Amniotic epithelial cell (primary cell): ENCODE data around the gene HIRA.

Experiments used
- DNase-seq: peaks from one replicate; pipeline ENCODE4 v3.0.0-alpha.2; 2010; ENCODE audit warnings: low read depth

Gene HIRA

GRCh38 chr22:19431649-19432132 lies at the start of gene HIRA:
TSS of gene HIRA (minus strand) at chr22:19431733. CDS start at chr22:19431476, 257 bp downstream.
- DNase-seq: peak; percentile 74

- DNase-seq: no peak
Measured at GRCh38 chr22:19480789-19481188, 49.3 kb upstream of the HIRA start.

GRCh38 chr22:19480173-19480568 lies 48.6 kb upstream of the HIRA start:
- DNase-seq: no peak

- DNase-seq: peak; percentile 99
Measured at GRCh38 chr22:19479355-19480172, 48.0 kb upstream of the HIRA start, which contains the start of gene CDC45. TSS of gene CDC45 (plus strand) at chr22:19479920. CDS start at chr22:19479969, 49 bp downstream.

GRCh38 chr22:19478901-19479354 lies 47.4 kb upstream of the HIRA start, which contains the start of gene UFD1:
TSS of gene UFD1 (minus strand) at chr22:19479193. CDS start at chr22:19479085, 108 bp downstream.
- peak; percentile 83 for DNase-seq

- DNase-seq: no peak
Measured at GRCh38 chr22:19478045-19478900, 46.7 kb upstream of the HIRA start.

- no peak for DNase-seq
Measured at GRCh38 chr22:19477321-19478044, 46.0 kb upstream of the HIRA start.

GRCh38 chr22:19476023-19476422 lies 44.5 kb upstream of the HIRA start:
- no peak for DNase-seq

GRCh38 chr22:19473578-19473977 lies 42.0 kb upstream of the HIRA start:
- DNase-seq: no peak

GRCh38 chr22:19472233-19472632 lies 40.7 kb upstream of the HIRA start:
- no peak for DNase-seq

- DNase-seq: no peak
Measured at GRCh38 chr22:19471572-19471971, 40.0 kb upstream of the HIRA start.

GRCh38 chr22:19470010-19470409 lies 38.5 kb upstream of the HIRA start:
- no peak for DNase-seq

- DNase-seq: no peak
Measured at GRCh38 chr22:19469421-19469820, 37.9 kb upstream of the HIRA start.

GRCh38 chr22:19467912-19468311 lies 36.4 kb upstream of the HIRA start:
- DNase-seq: no peak

GRCh38 chr22:19466848-19467752 lies 35.6 kb upstream of the HIRA start:
- no peak for DNase-seq

GRCh38 chr22:19466126-19466716 lies 34.7 kb upstream of the HIRA start:
- DNase-seq: no peak

GRCh38 chr22:19464975-19465374 lies 33.4 kb upstream of the HIRA start:
- no peak for DNase-seq

- DNase-seq: no peak
Measured at GRCh38 chr22:19464546-19464945, 33.0 kb upstream of the HIRA start.

- DNase-seq: peak; percentile 61
Measured at GRCh38 chr22:19463491-19464469, 32.2 kb upstream of the HIRA start.
